Endodermal cell (in vitro differentiated cells): Measurements from ENCODE around the gene FAM107B. TPM values are rescaled to one million over a fixed set of nuclear protein-coding genes. Genes with fewer than 3 reads are reported as not detected.

ENCODE experiments used
- DNase-seq: peaks from one replicate; pipeline ENCODE4 v3.0.0-alpha.2; 2017
- H3K27ac ChIP-seq: 2 replicates; pipeline ENCODE4 v1.5.1; 2013; ENCODE audit warnings: mild to moderate bottlenecking, low read depth, low read length, moderate library complexity
- H3K27me3 ChIP-seq: 2 replicates; pipeline ENCODE4 v1.6.1; 2013; ENCODE audit warnings: mild to moderate bottlenecking, low read length, moderate library complexity; ENCODE audit not compliant: insufficient read depth, control insufficient read depth, poor library complexity, severe bottlenecking
- H3K36me3 ChIP-seq: 2 replicates; pipeline ENCODE4 v1.7.0; 2013; ENCODE audit warnings: mild to moderate bottlenecking, low read length, moderate library complexity; ENCODE audit not compliant: control insufficient read depth, insufficient read depth
- H3K4me1 ChIP-seq: one replicate; pipeline ENCODE4 v1.7.0; 2013; ENCODE audit warnings: low read length; ENCODE audit not compliant: control insufficient read depth, insufficient read depth
- H3K4me3 ChIP-seq: 2 replicates; pipeline ENCODE4 v1.5.1; 2013; ENCODE audit warnings: mild to moderate bottlenecking, low read length, moderate library complexity
- H3K9ac ChIP-seq: 2 replicates; pipeline ENCODE4 v1.6.1; 2013; ENCODE audit warnings: mild to moderate bottlenecking, low read length, moderate library complexity; ENCODE audit not compliant: poor library complexity, severe bottlenecking; ENCODE audit errors: extremely low read depth
- H3K9me3 ChIP-seq: 2 replicates; pipeline ENCODE4 v1.6.1; 2013; ENCODE audit warnings: mild to moderate bottlenecking, low read length, moderate library complexity; ENCODE audit not compliant: control insufficient read depth
- H3K27ac Mint-ChIP-seq: 2 replicates; pipeline ENCODE4 v1.8.0; 2020; ENCODE audit warnings: mixed read lengths
- H3K27me3 Mint-ChIP-seq: 2 replicates; pipeline ENCODE4 v1.8.0; 2021; ENCODE audit warnings: mild to moderate bottlenecking, mixed read lengths; ENCODE audit not compliant: insufficient read depth
- H3K36me3 Mint-ChIP-seq: 2 replicates; pipeline ENCODE4 v1.8.0; 2020; ENCODE audit warnings: low read depth, mixed read lengths
- H3K4me1 Mint-ChIP-seq: 2 replicates; pipeline ENCODE4 v1.8.0; 2020; ENCODE audit warnings: mixed read lengths
- H3K4me3 Mint-ChIP-seq: 2 replicates; pipeline ENCODE4 v1.8.0; 2020; ENCODE audit warnings: mild to moderate bottlenecking, moderate library complexity, mixed read lengths
- H3K9me3 Mint-ChIP-seq: 2 replicates; pipeline ENCODE4 v1.8.0; 2020; ENCODE audit warnings: mild to moderate bottlenecking, mixed read lengths
- whole genome bisulfite sequencing, 2 experiments: methylation state at CpG; one replicate each; pipeline versions ENCODE4 v1.1.5 to v1.1.7; 2013; ENCODE audit warnings: missing lambda C conversion rate in 2 of 2, mixed read lengths in 1 of 2; ENCODE audit not compliant: insufficient coverage in 1 of 2, insufficient read length in 1 of 2; 5-methylcytosine and 5-hydroxymethylcytosine counted together
- total RNA-seq, 2 donors: library from RNA; stranded (reverse); fragmentation: NEBNext Ultra II Directional in 1 of 2; extraction: Animal tissue kit (Norgen Biotek cat#: 25700) in 1 of 2; gene quantifications; 2 replicates in 1 of 2; 3 replicates in 1 of 2; pipeline ENCODE4 v1.2.1, GENCODE V29; 2021
- TF ChIP-seq, protein P1 (sequence below): fragments of 200-600 bp; sonication (generic); conservative IDR thresholded peaks from 2 replicates; pipeline ENCODE4 v1.5.0; 2021; ENCODE audit warnings: antibody characterized with exemption, mild to moderate bottlenecking

FAM107B gene
- total RNA-seq, 2 donors from 2014 or later: 16.0 to 24.0 TPM

GRCh38 chr10:14774214-14774580, 500 bp downstream of the FAM107B start:
- H3K4me1 Mint-ChIP-seq: peaks cover 4% of the 10 kb centered on the region
- H3K27me3 Mint-ChIP-seq: peaks cover 5% of the 10 kb centered on the region
- Histone ChIP-seq H3K27ac (no peak overlapping the region), H3K27me3 (no peaks in the 10 kb centered on the region), H3K36me3 (no peaks in the 10 kb centered on the region), H3K9ac (no peak overlapping the region), H3K9me3 (no peaks in the 10 kb centered on the region), H3K4me3 (no peak overlapping the region), H3K4me1 (no peaks in the 10 kb centered on the region)
- DNase-seq: no peak
- 95 to 99% methylated on average over 19 to 22 of the region's 22 CpGs for WGBS, 2 experiments
- no peak overlapping the region for H3K4me3 Mint-ChIP-seq
- TF ChIP-seq, protein P1, sequence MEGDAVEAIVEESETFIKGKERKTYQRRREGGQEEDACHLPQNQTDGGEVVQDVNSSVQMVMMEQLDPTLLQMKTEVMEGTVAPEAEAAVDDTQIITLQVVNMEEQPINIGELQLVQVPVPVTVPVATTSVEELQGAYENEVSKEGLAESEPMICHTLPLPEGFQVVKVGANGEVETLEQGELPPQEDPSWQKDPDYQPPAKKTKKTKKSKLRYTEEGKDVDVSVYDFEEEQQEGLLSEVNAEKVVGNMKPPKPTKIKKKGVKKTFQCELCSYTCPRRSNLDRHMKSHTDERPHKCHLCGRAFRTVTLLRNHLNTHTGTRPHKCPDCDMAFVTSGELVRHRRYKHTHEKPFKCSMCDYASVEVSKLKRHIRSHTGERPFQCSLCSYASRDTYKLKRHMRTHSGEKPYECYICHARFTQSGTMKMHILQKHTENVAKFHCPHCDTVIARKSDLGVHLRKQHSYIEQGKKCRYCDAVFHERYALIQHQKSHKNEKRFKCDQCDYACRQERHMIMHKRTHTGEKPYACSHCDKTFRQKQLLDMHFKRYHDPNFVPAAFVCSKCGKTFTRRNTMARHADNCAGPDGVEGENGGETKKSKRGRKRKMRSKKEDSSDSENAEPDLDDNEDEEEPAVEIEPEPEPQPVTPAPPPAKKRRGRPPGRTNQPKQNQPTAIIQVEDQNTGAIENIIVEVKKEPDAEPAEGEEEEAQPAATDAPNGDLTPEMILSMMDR: no peak
- no peaks in the 10 kb centered on the region for H3K36me3 Mint-ChIP-seq
- H3K9me3 Mint-ChIP-seq: no peaks in the 10 kb centered on the region
- H3K27ac Mint-ChIP-seq: no peak overlapping the region

DNA sequence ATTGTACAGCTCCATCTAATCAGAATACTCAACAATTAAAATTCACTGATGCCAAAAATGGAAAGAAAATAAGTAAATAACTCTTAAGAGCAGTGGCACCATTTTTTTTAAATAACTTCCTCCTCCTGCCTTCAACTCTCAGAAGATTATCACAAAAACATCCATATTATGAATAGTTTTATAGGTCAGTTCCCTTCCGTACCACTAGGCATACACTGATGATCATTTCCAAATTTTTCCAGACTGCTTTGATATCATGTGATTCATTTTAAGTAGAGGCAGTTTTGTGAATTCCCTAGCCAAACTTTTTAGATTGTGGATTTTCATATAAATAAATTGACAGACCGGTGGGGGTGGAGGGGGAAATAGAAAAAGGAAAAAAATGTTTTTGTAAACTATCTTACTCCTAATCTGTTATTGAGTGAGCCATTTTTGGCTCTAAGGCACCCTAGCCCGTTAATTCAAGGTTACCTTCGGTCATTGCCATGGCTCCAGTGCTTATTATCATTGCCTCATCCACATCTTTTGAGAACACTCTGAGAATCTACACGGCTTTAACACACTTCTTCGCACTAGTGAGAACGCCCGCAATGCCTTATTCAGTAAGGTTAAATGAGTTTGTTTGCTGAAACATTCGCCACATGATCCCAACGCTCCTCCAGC, 1.0 kb downstream of the FAM107B start:
- no peak overlapping the region for H3K4me3 Mint-ChIP-seq
- H3K36me3 Mint-ChIP-seq: no peaks in the 10 kb centered on the region
- Histone ChIP-seq H3K36me3 (no peaks in the 10 kb centered on the region), H3K9me3 (no peaks in the 10 kb centered on the region), H3K4me1 (no peaks in the 10 kb centered on the region), H3K4me3 (no peak overlapping the region), H3K27me3 (no peaks in the 10 kb centered on the region), H3K27ac (no peak overlapping the region), H3K9ac (no peak overlapping the region)
- H3K27me3 Mint-ChIP-seq: peaks cover 5% of the 10 kb centered on the region
- DNase-seq: no peak
- H3K27ac Mint-ChIP-seq: no peak overlapping the region
- no peaks in the 10 kb centered on the region for H3K9me3 Mint-ChIP-seq
- TF ChIP-seq, protein P1: peak; percentile 45
- H3K4me1 Mint-ChIP-seq: no peaks in the 10 kb centered on the region
- 96% methylated on average over 8 to 10 of the region's 10 CpGs for WGBS, 2 experiments

- H3K27ac Mint-ChIP-seq: no peak overlapping the region
- no peaks in the 10 kb centered on the region for H3K4me1 ChIP-seq
- H3K27ac ChIP-seq: no peak overlapping the region
- no peaks in the 10 kb centered on the region for H3K36me3 ChIP-seq
- TF ChIP-seq, protein P1: no peak
- WGBS, 2 experiments: 90 to 93% methylated on average over 5 to 7 of the region's 7 CpGs
- H3K4me1 Mint-ChIP-seq: no peaks in the 10 kb centered on the region
- H3K27me3 ChIP-seq: no peaks in the 10 kb centered on the region
- H3K36me3 Mint-ChIP-seq: no peaks in the 10 kb centered on the region
- no peak overlapping the region for H3K4me3 ChIP-seq
- no peaks in the 10 kb centered on the region for H3K9me3 Mint-ChIP-seq
- H3K4me3 Mint-ChIP-seq: no peak overlapping the region
- DNase-seq: no peak
- H3K9ac ChIP-seq: no peak overlapping the region
- H3K9me3 ChIP-seq: no peaks in the 10 kb centered on the region
- H3K27me3 Mint-ChIP-seq: peaks cover 6% of the 10 kb centered on the region
These were observed 2.3 kb downstream of the FAM107B start for GRCh38 chr10:14772399-14772798.
